Aorta (tissue), 5 donors: ENCODE measurements around the gene BEND4. TPM values are rescaled to one million over a fixed set of nuclear protein-coding genes. Genes with fewer than 3 reads are reported as not detected.

Experiments used
- ATAC-seq: fragments of 200-7000 bp; cut with Tn5 transposase; one replicate; pipeline ENCODE4 v1.9.1; 2022; ENCODE audit warnings: moderate library complexity; ENCODE audit not compliant: low FRiP score
- DNase-seq, 2 donors: peaks; one replicate each; pipeline ENCODE4 v3.0.0-alpha.2; 2020
- H3K27ac ChIP-seq, 2 donors: one replicate each; pipeline ENCODE4 v1.5.1; 2013; ENCODE audit warnings: low read length in 2 of 2, mild to moderate bottlenecking in 2 of 2, moderate library complexity in 2 of 2, control low read depth in 1 of 2, inconsistent platforms in 1 of 2, low read depth in 1 of 2
- H3K27me3 ChIP-seq, 2 donors: one replicate each; pipeline ENCODE4 v1.6.1; 2013; ENCODE audit warnings: control low read depth in 1 of 2, low read length in 1 of 2, mild to moderate bottlenecking in 1 of 2, moderate library complexity in 1 of 2; ENCODE audit not compliant: insufficient read depth in 2 of 2, control insufficient read depth in 1 of 2
- H3K36me3 ChIP-seq, 2 donors: one replicate each; pipeline ENCODE4 v1.6.1; 2013; ENCODE audit warnings: control low read depth in 1 of 2, low read length in 1 of 2, mild to moderate bottlenecking in 1 of 2; ENCODE audit not compliant: insufficient read depth in 2 of 2, control insufficient read depth in 1 of 2
- H3K4me1 ChIP-seq, 2 donors: one replicate each; pipeline ENCODE4 v1.6.1; 2013; ENCODE audit warnings: low read length in 2 of 2, control low read depth in 1 of 2, mild to moderate bottlenecking in 1 of 2, moderate library complexity in 1 of 2; ENCODE audit not compliant: insufficient read depth in 2 of 2, control insufficient read depth in 1 of 2
- H3K4me3 ChIP-seq, 2 donors: one replicate each; pipeline ENCODE4 v1.5.1; 2013; ENCODE audit warnings: low read length in 2 of 2, control low read depth in 1 of 2, mild to moderate bottlenecking in 1 of 2
- H3K9me3 ChIP-seq: one replicate; pipeline ENCODE4 v1.6.1; 2013; ENCODE audit warnings: mild to moderate bottlenecking, low read length; ENCODE audit not compliant: control insufficient read depth
- WGBS, 2 donors: extraction: QIAGEN DNeasy Blood & Tissue Kit; methylation state at CpG; one replicate each; pipeline ENCODE4 v1.1.7; 2013; 5-methylcytosine and 5-hydroxymethylcytosine counted together
- intact Hi-C, 2 donors: fragments of 100-400 bp; cut with DNase I; formaldehyde crosslinking; loops; one replicate each; pipeline versions ENCODE4 v1.14.2 to v1.15.0; 2022
- polyA plus RNA-seq, 2 donors: library from polyadenylated mRNA; stranded (reverse); fragments of 200-250 nt; gene quantifications; one replicate each; pipeline ENCODE4 v1.2.3, GENCODE V29; 2013
- total RNA-seq, 2 donors: library from RNA; stranded (reverse); fragmentation: NEBNext Ultra II Directional; extraction: Animal tissue kit (Norgen Biotek cat#: 25700); gene quantifications; one replicate each; pipeline ENCODE4 v1.2.1, GENCODE V29; 2021
- donor health status: healthy with polysubstance abuse.
- donor health status: Bipolar disorder and iron deficiency.
- donor health status: DM: no; HTN: no; CAD: no.
- donor health status: DM: no; HTN: no; CAD: no.
- donor health status: DM: yes; HTN: yes; CAD: no.

The BEND4 gene
- total and polyA plus RNA-seq, 4 donors, result 0.03 to 0.15 TPM; not detected in 2

DNA sequence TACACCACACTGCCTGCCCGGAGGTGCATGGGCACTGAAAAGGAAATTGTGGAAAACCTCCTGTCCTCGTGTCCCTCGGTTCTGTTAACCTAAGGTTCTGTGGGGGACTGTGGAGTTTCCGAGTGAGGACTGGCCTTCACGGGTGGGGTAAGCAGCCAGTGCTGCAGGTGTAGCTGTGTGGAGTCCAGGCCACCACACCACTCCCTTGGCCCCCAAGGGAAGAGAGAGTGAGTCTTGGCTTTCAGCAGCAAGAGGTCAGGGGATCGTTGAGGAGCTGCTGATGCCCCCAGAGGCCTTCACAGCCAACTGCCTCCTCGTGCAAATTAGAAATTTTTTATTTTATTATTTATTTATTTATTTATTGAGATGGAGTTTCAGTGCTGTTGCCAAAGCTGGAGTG lies 20.4 kb downstream of the BEND4 start:
- no peak overlapping the region for H3K27ac ChIP-seq
- H3K4me1 ChIP-seq, result no peaks in the 10 kb centered on the region
- intact Hi-C loops, result no loop called here
- ATAC-seq (no peak), DNase-seq (no peak)
- H3K9me3 ChIP-seq, result no peaks in the 10 kb centered on the region
- H3K27me3 ChIP-seq, result no peaks in the 10 kb centered on the region
- no peak overlapping the region for H3K4me3 ChIP-seq
- no peaks in the 10 kb centered on the region for H3K36me3 ChIP-seq
- WGBS, 2 donors, result 87 to 88% methylated on average over 7 of the region's 7 CpGs

GRCh38 chr4:42123071-42123644 lies 29.3 kb downstream of the BEND4 start:
- intact Hi-C loops, result no loop called here
- DNase-seq (no peak), ATAC-seq (no peak)
- H3K36me3 ChIP-seq, result no peaks in the 10 kb centered on the region
- H3K4me3 ChIP-seq, result no peak overlapping the region
- H3K9me3 ChIP-seq, result no peaks in the 10 kb centered on the region
- WGBS, 2 donors, result 88 to 89% methylated on average over 2 of the region's 2 CpGs
- H3K27me3 ChIP-seq, result no peaks in the 10 kb centered on the region
- no peaks in the 10 kb centered on the region for H3K4me1 ChIP-seq
- no peak overlapping the region for H3K27ac ChIP-seq

- WGBS, 2 donors, result 79 to 83% methylated on average over 4 of the region's 4 CpGs
- no peaks in the 10 kb centered on the region for H3K9me3 ChIP-seq
- DNase-seq, result no peak
- no peak overlapping the region for H3K27ac ChIP-seq
- H3K4me3 ChIP-seq, result no peak overlapping the region
- no peaks in the 10 kb centered on the region for H3K4me1 ChIP-seq
- ATAC-seq, result no peak
- intact Hi-C loops, result no loop called here
- H3K36me3 ChIP-seq, result no peaks in the 10 kb centered on the region
- no peaks in the 10 kb centered on the region for H3K27me3 ChIP-seq
These were observed 30.2 kb downstream of the BEND4 start for GRCh38 chr4:42122237-42122636.

DNA sequence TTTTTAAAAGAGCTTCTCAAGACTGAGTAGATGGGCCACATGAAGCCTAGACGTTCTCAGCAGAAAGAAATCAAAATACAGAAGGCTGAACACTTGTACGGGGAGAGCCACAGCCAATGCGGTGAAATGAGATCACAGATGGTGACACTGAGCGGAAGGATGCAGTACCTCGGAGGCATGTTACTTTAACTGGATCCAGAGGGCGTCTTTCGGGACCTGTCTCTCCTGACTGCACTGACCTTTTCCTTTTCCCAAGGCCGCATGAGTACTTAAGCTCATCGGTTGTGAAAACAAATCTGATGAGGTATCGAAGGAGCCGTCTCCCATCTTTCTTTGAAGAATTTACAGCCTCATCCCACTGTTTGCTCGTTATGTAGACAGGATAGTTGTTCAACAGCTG lies 32.6 kb downstream of the BEND4 start:
- DNase-seq, result no peak
- H3K4me1 ChIP-seq, result no peaks in the 10 kb centered on the region
- H3K27me3 ChIP-seq, result no peaks in the 10 kb centered on the region
- no peak for ATAC-seq
- H3K36me3 ChIP-seq, result no peaks in the 10 kb centered on the region
- H3K9me3 ChIP-seq, result no peaks in the 10 kb centered on the region
- no peak overlapping the region for H3K4me3 ChIP-seq
- H3K27ac ChIP-seq, result no peak overlapping the region
- intact Hi-C loops, result no loop called here
- 26 to 37% methylated on average over 12 of the region's 12 CpGs for WGBS, 2 donors

DNA sequence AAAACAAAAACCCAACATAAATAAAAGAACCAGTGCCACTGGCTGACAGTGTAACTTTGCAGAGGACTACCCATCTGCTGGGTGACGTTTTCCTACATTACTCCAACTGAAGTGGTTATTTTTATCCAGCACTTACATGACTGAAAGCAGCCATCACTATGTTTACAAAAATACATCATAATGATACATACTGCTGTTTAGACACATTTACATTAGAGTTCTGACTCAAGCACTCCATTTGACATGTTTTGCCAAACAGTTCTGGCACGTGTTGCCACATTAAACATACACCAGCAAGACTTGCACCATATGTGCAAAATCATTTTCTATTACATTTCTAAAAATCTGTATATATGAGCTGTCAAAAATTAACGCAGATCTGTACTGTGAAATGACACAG lies 39.6 kb downstream of the BEND4 start:
- Histone ChIP-seq H3K4me1 (no peaks in the 10 kb centered on the region), H3K27me3 (no peaks in the 10 kb centered on the region), H3K4me3 (no peak overlapping the region), H3K36me3 (no peaks in the 10 kb centered on the region), H3K9me3 (no peaks in the 10 kb centered on the region), H3K27ac (no peak overlapping the region)
- WGBS, 2 donors, result 27 to 39% methylated on average over 3 of the region's 3 CpGs
- ATAC-seq, result no peak
- intact Hi-C loops, result no loop called here
- no peak for DNase-seq

DNA sequence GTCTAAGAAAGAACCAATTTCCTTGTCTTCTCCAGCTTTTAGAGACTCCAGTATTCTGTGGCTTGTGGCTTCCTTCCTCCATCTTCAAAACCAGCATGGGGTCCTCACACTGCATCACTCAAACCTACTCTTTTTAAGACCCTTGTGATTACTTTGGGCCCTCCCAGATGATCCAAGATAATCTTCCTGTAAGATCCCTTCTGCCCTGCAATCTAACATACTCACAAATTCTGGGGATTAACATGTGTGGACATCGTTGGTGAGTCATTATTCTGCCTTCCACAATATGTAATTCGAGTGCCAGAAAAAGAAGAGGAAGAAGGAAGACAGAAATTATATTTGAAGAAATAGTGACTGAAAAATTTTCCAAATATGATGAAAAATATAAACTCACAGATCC lies 47.9 kb downstream of the BEND4 start:
- Histone ChIP-seq H3K4me1 (no peaks in the 10 kb centered on the region), H3K36me3 (no peaks in the 10 kb centered on the region), H3K9me3 (no peaks in the 10 kb centered on the region), H3K27ac (no peak overlapping the region), H3K4me3 (no peak overlapping the region), H3K27me3 (no peaks in the 10 kb centered on the region)
- intact Hi-C loops, result no loop called here
- DNase-seq, result no peak
- 53 to 60% methylated on average over 2 of the region's 2 CpGs for WGBS, 2 donors
- no peak for ATAC-seq

GRCh38 chr4:42101446-42101975 lies 50.9 kb downstream of the BEND4 start:
- H3K27me3 ChIP-seq, result no peaks in the 10 kb centered on the region
- WGBS, 2 donors, result 92 to 94% methylated on average over 8 of the region's 8 CpGs
- H3K4me1 ChIP-seq, result no peaks in the 10 kb centered on the region
- ATAC-seq, result no peak
- no peaks in the 10 kb centered on the region for H3K9me3 ChIP-seq
- H3K4me3 ChIP-seq, result no peak overlapping the region
- DNase-seq, result no peak
- no peak overlapping the region for H3K27ac ChIP-seq
- H3K36me3 ChIP-seq, result no peaks in the 10 kb centered on the region
- intact Hi-C loops, result no loop called here

- H3K36me3 ChIP-seq, result peaks cover 0 to 2% of the 10 kb centered on the region in 2 donors
- H3K9me3 ChIP-seq, result no peaks in the 10 kb centered on the region
- WGBS, 2 donors, result 95% methylated on average over 6 of the region's 6 CpGs
- DNase-seq, result no peak
- no peaks in the 10 kb centered on the region for H3K27me3 ChIP-seq
- intact Hi-C loops, result no loop called here
- H3K4me1 ChIP-seq, result peaks cover 0 to 3% of the 10 kb centered on the region in 2 donors
- no peak overlapping the region for H3K4me3 ChIP-seq
- no peak for ATAC-seq
- no peak overlapping the region for H3K27ac ChIP-seq
These were observed 64.1 kb downstream of the BEND4 start for GRCh38 chr4:42088386-42088785.

DNA sequence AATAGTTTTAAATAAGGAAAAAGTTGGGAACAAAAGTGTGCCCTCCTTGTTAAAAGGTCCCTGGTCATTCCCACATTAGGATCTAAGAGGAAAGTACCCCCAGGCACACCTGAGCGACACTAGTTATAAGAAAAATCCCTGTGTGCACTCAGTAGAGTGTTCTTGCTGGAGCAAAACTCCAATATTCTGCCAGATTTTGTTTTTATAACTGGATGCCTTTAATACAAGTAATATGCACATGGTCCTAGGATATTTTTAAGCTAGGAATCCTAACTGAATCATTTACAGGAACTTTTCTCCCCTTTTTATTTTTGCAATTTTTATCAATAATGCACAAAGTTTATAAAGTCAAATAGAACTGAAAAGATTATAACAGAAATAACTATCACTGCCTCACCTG lies 68.6 kb downstream of the BEND4 start:
- DNase-seq, result no peak
- peaks cover 0 to 3% of the 10 kb centered on the region in 2 donors for H3K4me1 ChIP-seq
- intact Hi-C loops, result no loop called here
- H3K36me3 ChIP-seq, result peaks cover 0 to 2% of the 10 kb centered on the region in 2 donors
- H3K9me3 ChIP-seq, result no peaks in the 10 kb centered on the region
- 43 to 49% methylated on average over 1 of the region's 1 CpG for WGBS, 2 donors
- H3K4me3 ChIP-seq, result no peak overlapping the region
- H3K27me3 ChIP-seq, result no peaks in the 10 kb centered on the region
- no peak for ATAC-seq
- no peak overlapping the region for H3K27ac ChIP-seq
